Measurements from ENCODE around the gene TECTB.

Gene TECTB

GRCh38 chr10:112348759-112349158 lies 65.6 kb downstream of the TECTB start:
- no peak for DNase-seq

- no peak for DNase-seq
These were observed 66.4 kb downstream of the TECTB start for GRCh38 chr10:112349521-112350085.

GRCh38 chr10:112351146-112351545 lies 67.9 kb downstream of the TECTB start:
- DNase-seq = no peak

- no peak for DNase-seq
These were observed 68.8 kb downstream of the TECTB start for GRCh38 chr10:112352044-112352443.

GRCh38 chr10:112353046-112353445 lies 69.8 kb downstream of the TECTB start:
- DNase-seq = no peak
